ENCODE measurements around the gene POU3F1. TPM values are rescaled to one million over a fixed set of nuclear protein-coding genes. Genes with fewer than 3 reads are reported as not detected.
A peak's percentile ranks its signal among the peaks of the same experiment; 100 is the strongest.

Gene POU3F1
- total RNA-seq, 1 experiment from 2014 or later = 5.8 TPM

GRCh38 chr1:38063616-38064015, 17.0 kb upstream of the POU3F1 start:
- Mint-ChIP-seq H3K4me1 (peaks cover 36 to 50% of the 10 kb centered on the region in 2 experiments), H3K36me3 (ENCODE audit: insufficient read depth in 1 of 3, low read depth in 3 of 3) (peaks cover 0 to 9% (median 0%) of the 10 kb centered on the region in 3 experiments; a peak in 4 of 7 replicates), H3K4me3 (peak overlapping the region in 1 of 2 experiments; percentile 33; a peak in 1 of 5 replicates), H3K27me3 (ENCODE audit: low read depth) (peaks cover 10% of the 10 kb centered on the region), H3K27ac (peak overlapping the region in 2 of 3 experiments; percentile 16 to 81; a peak in 3 of 7 replicates), H3K9me3 (peaks cover 0 to 3% of the 10 kb centered on the region in 2 experiments; a peak in 1 of 5 replicates)
- no peak overlapping the region for H2BK20ac ChIP-seq (ENCODE audit: low read depth, low read length, poor library complexity, severe bottlenecking)
- WGBS (ENCODE audit: extremely low coverage, insufficient read length, low lambda C conversion rate) = no CpG with 5 or more reads among the region's 5 CpGs
- no peaks in the 10 kb centered on the region for H4K20me1 ChIP-seq (ENCODE audit: control insufficient read depth, insufficient read depth, insufficient read length)
- H3T11ph ChIP-seq (ENCODE audit: low read length) = no peak overlapping the region
- no peaks in the 10 kb centered on the region for H3K79me1 ChIP-seq (ENCODE audit: insufficient read depth, low read depth, low read length, poor library complexity, severe bottlenecking)
- no peaks in the 10 kb centered on the region for H3K23me2 ChIP-seq (ENCODE audit: insufficient read length, low read depth, low read length, poor library complexity, severe bottlenecking)
- no peak overlapping the region for H4K91ac ChIP-seq (ENCODE audit: insufficient read length, low read depth, low read length)
- no peak overlapping the region for H2BK15ac ChIP-seq (ENCODE audit: low read depth, low read length)
- DNase-seq = peak; percentile 59
- H3K14ac ChIP-seq (ENCODE audit: insufficient read depth, low read length) = no peak overlapping the region
- H3K56ac ChIP-seq (ENCODE audit: insufficient read length, low read depth, low read length) = no peak overlapping the region
- peaks cover 2% of the 10 kb centered on the region; the same call in 1 of the 2 replicates for H3K4me1 ChIP-seq (ENCODE audit: insufficient read depth, low read length)
- H3K23ac ChIP-seq (ENCODE audit: insufficient read length, low read depth, low read length) = no peak overlapping the region
- no peak overlapping the region for H4K5ac ChIP-seq (ENCODE audit: insufficient read length, low read depth, low read length)
- no peak for TF ChIP-seq CTCF (conservative IDR thresholded peaks at IDR 0.05)
- H2BK5ac ChIP-seq (ENCODE audit: insufficient read length, low read length) = no peak overlapping the region
- no peak overlapping the region for H3K9ac ChIP-seq (ENCODE audit: extremely low read depth, insufficient read length, low read length)
- H2BK120ac ChIP-seq (ENCODE audit: low read depth, low read length, poor library complexity, severe bottlenecking) = no peak overlapping the region
- no peak overlapping the region for H3K18ac ChIP-seq (ENCODE audit: insufficient read length, low read depth, low read length)
- no peak overlapping the region for H3K4me2 ChIP-seq (ENCODE audit: insufficient read depth, insufficient read length, low read length)
- no peak overlapping the region for H2AK5ac ChIP-seq (ENCODE audit: insufficient read length, low read length)
- H2BK12ac ChIP-seq (ENCODE audit: insufficient read length, low read depth, low read length) = no peak overlapping the region
- no peaks in the 10 kb centered on the region for H3K79me2 ChIP-seq (ENCODE audit: insufficient read depth, low read length)
- no peaks in the 10 kb centered on the region for H3K9me3 ChIP-seq (ENCODE audit: control insufficient read depth, low read depth, low read length)
- H3K4ac ChIP-seq (ENCODE audit: low read depth, low read length) = no peak overlapping the region
- no peak overlapping the region for H2AFZ ChIP-seq (ENCODE audit: low read length)
- no peak overlapping the region for H3K27ac ChIP-seq (ENCODE audit: insufficient read length, low read depth, low read length)
- no peak overlapping the region for H4K8ac ChIP-seq (replicated peaks; ENCODE audit: insufficient read length, low read depth, low read length)
- no peaks in the 10 kb centered on the region for H3K27me3 ChIP-seq (ENCODE audit: insufficient read depth, low read length)

Data from H9 (cell line).